ENCODE results near the gene NET1. TPM values are rescaled to one million over a fixed set of nuclear protein-coding genes. Genes with fewer than 3 reads are reported as not detected.

NET1 gene
- total and polyA plus RNA-seq, 7 experiments from 2014 or later, result 31.6 to 61.6 (median 47.9) TPM

DNA sequence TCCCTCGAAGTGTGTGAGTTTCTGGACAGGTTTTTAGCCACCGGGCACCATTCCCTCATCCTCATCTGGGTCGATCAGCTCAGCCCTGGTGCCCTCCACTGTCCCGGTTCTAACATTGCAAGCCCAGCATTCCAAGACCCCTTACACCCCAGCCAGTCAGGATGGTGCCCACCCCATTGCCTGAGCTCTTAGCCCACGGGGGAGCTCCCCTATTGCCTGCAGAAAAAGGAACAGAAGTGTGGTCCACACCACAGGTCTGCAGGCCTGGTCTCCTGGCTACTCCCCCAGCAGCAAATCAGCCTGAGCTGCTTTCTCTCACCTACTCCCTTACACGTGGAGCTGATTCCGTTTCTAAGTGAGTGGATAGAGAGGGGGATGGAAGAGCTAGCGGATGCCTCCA is 82.3 kb downstream of the NET1 start:
- Histone ChIP-seq H3K9me3 (ENCODE audit: control insufficient read depth in 2 of 3, low read length in 3 of 3) (no peaks in the 10 kb centered on the region), H3K27ac (ENCODE audit: low read depth, low read length) (no peak overlapping the region), H3K36me3 (ENCODE audit: control insufficient read depth in 2 of 3, insufficient read depth in 3 of 3, low read length in 3 of 3) (no peaks in the 10 kb centered on the region), H3K27me3 (ENCODE audit: control insufficient read depth in 2 of 2, insufficient read depth in 2 of 2, low read length in 2 of 2) (no peaks in the 10 kb centered on the region), H3K4me3 (ENCODE audit: low read length) (no peak overlapping the region), H3K4me1 (ENCODE audit: control insufficient read depth in 2 of 2, insufficient read depth in 2 of 2, low read length in 2 of 2) (no peaks in the 10 kb centered on the region)
- intact Hi-C loops (cut with micrococcal nuclease), result no loop called here
- POLR2A ChIA-PET, result interaction anchor here (1.4 kb wide), 1 partner anchor 10 kb away, joined by 3 read pairs; no protein-coding TSS in a partner anchor
- ATAC-seq, result no peak
- peaks cover 0 to 15% (median 4%) of the 10 kb centered on the region in 11 donors for H3K9me3 Mint-ChIP-seq
- CTCF ChIA-PET, result no interaction called here
- H3K36me3 Mint-ChIP-seq, result peaks cover 0 to 5% (median 0%) of the 10 kb centered on the region in 5 donors
- peaks cover 0 to 4% (median 0%) of the 10 kb centered on the region in 7 donors for H3K4me1 Mint-ChIP-seq
- no peak overlapping the region for H3K4me3 Mint-ChIP-seq
- H3K27ac Mint-ChIP-seq, result no peak overlapping the region
- DNase-seq, result no peak
- H3K27me3 Mint-ChIP-seq, result no peaks in the 10 kb centered on the region

GRCh38 chr10:5496261-5497250 is 84.2 kb downstream of the NET1 start:
- intact Hi-C loops (cut with micrococcal nuclease), result no loop called here
- Histone ChIP-seq H3K4me1 (ENCODE audit: control insufficient read depth in 2 of 2, insufficient read depth in 2 of 2, low read length in 2 of 2) (no peaks in the 10 kb centered on the region), H3K9me3 (ENCODE audit: control insufficient read depth in 2 of 3, low read length in 3 of 3) (no peaks in the 10 kb centered on the region), H3K27ac (ENCODE audit: low read depth, low read length) (no peak overlapping the region), H3K4me3 (ENCODE audit: low read length) (no peak overlapping the region), H3K36me3 (ENCODE audit: control insufficient read depth in 2 of 3, insufficient read depth in 3 of 3, low read length in 3 of 3) (no peaks in the 10 kb centered on the region), H3K27me3 (ENCODE audit: control insufficient read depth in 2 of 2, insufficient read depth in 2 of 2, low read length in 2 of 2) (no peaks in the 10 kb centered on the region)
- H3K4me1 Mint-ChIP-seq, result peaks cover 0 to 6% (median 0%) of the 10 kb centered on the region in 7 donors
- H3K4me3 Mint-ChIP-seq, result no peak overlapping the region
- ChIA-PET CTCF (no interaction called here), POLR2A (no interaction called here)
- H3K36me3 Mint-ChIP-seq, result peaks cover 0 to 5% (median 0%) of the 10 kb centered on the region in 5 donors
- ATAC-seq (no peak), DNase-seq (no peak)
- H3K27ac Mint-ChIP-seq, result peak overlapping the region in 1 of 9 donors; percentile 67
- H3K9me3 Mint-ChIP-seq, result peaks cover 0 to 14% (median 4%) of the 10 kb centered on the region in 11 donors
- peaks cover 0 to 5% (median 0%) of the 10 kb centered on the region in 5 donors for H3K27me3 Mint-ChIP-seq

DNA sequence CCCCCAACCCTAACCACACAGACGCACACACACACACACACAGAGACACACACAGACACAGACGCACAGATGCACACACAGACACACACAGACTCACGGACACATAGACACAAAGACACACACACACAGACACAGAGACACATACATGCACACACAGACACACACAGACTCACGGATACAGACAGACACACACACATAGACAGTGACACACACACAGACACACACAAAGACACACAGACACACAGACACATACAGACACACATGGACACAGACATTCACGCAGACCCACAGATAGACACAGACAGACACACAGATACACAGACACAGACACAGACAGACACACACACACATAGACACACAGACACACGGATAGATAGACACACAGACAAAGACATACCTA is 84.9 kb downstream of the NET1 start:
- no peaks in the 10 kb centered on the region for H3K36me3 ChIP-seq (ENCODE audit: control insufficient read depth in 2 of 3, insufficient read depth in 3 of 3, low read length in 3 of 3)
- POLR2A ChIA-PET, result no interaction called here
- no peaks in the 10 kb centered on the region for H3K9me3 ChIP-seq (ENCODE audit: control insufficient read depth in 2 of 3, low read length in 3 of 3)
- H3K27ac ChIP-seq (ENCODE audit: low read depth, low read length), result no peak overlapping the region
- no peaks in the 10 kb centered on the region for H3K27me3 ChIP-seq (ENCODE audit: control insufficient read depth in 2 of 2, insufficient read depth in 2 of 2, low read length in 2 of 2)
- peaks cover 0 to 7% (median 2%) of the 10 kb centered on the region in 11 donors for H3K9me3 Mint-ChIP-seq
- H3K4me3 ChIP-seq (ENCODE audit: low read length), result no peak overlapping the region
- H3K4me1 Mint-ChIP-seq, result peaks cover 0 to 6% (median 0%) of the 10 kb centered on the region in 7 donors
- no peak for DNase-seq
- ATAC-seq, result no peak
- CTCF ChIA-PET, result no interaction called here
- intact Hi-C loops (cut with micrococcal nuclease), result no loop called here
- no peaks in the 10 kb centered on the region for H3K4me1 ChIP-seq (ENCODE audit: control insufficient read depth in 2 of 2, insufficient read depth in 2 of 2, low read length in 2 of 2)
- H3K4me3 Mint-ChIP-seq, result no peak overlapping the region
- peaks cover 0 to 5% (median 0%) of the 10 kb centered on the region in 5 donors for H3K27me3 Mint-ChIP-seq
- no peak overlapping the region for H3K27ac Mint-ChIP-seq
- peaks cover 0 to 4% (median 0%) of the 10 kb centered on the region in 5 donors for H3K36me3 Mint-ChIP-seq

GRCh38 chr10:5497948-5498730 is 85.8 kb downstream of the NET1 start:
- DNase-seq, result no peak
- H3K4me3 Mint-ChIP-seq, result no peak overlapping the region
- no peak overlapping the region for H3K27ac Mint-ChIP-seq
- no peaks in the 10 kb centered on the region for H3K36me3 Mint-ChIP-seq
- H3K9me3 ChIP-seq (ENCODE audit: control insufficient read depth in 2 of 3, low read length in 3 of 3), result no peaks in the 10 kb centered on the region
- H3K4me3 ChIP-seq (ENCODE audit: low read length), result no peak overlapping the region
- H3K36me3 ChIP-seq (ENCODE audit: control insufficient read depth in 2 of 3, insufficient read depth in 3 of 3, low read length in 3 of 3), result no peaks in the 10 kb centered on the region
- no peaks in the 10 kb centered on the region for H3K4me1 ChIP-seq (ENCODE audit: control insufficient read depth in 2 of 2, insufficient read depth in 2 of 2, low read length in 2 of 2)
- peaks cover 0 to 10% (median 0%) of the 10 kb centered on the region in 5 donors for H3K27me3 Mint-ChIP-seq
- ChIA-PET CTCF (no interaction called here), POLR2A (no interaction called here)
- intact Hi-C loops (cut with micrococcal nuclease), result no loop called here
- ATAC-seq, result no peak
- peaks cover 0 to 6% (median 0%) of the 10 kb centered on the region in 7 donors for H3K4me1 Mint-ChIP-seq
- H3K9me3 Mint-ChIP-seq, result peaks cover 0 to 5% (median 0%) of the 10 kb centered on the region in 11 donors
- no peaks in the 10 kb centered on the region for H3K27me3 ChIP-seq (ENCODE audit: control insufficient read depth in 2 of 2, insufficient read depth in 2 of 2, low read length in 2 of 2)
- H3K27ac ChIP-seq (ENCODE audit: low read depth, low read length), result no peak overlapping the region

GRCh38 chr10:5498791-5499492 is 86.6 kb downstream of the NET1 start:
- no peaks in the 10 kb centered on the region for H3K9me3 ChIP-seq (ENCODE audit: control insufficient read depth in 2 of 3, low read length in 3 of 3)
- ChIA-PET POLR2A (interaction anchor here (0.6 kb wide), 1 partner anchor 65 kb away, joined by 3 read pairs; no protein-coding TSS in a partner anchor), CTCF (interaction anchor here (0.6 kb wide), 1 partner anchor 16 kb away, joined by 3 read pairs; no protein-coding TSS in a partner anchor)
- H3K27ac ChIP-seq (ENCODE audit: low read depth, low read length), result no peak overlapping the region
- H3K36me3 Mint-ChIP-seq, result no peaks in the 10 kb centered on the region
- H3K4me1 ChIP-seq (ENCODE audit: control insufficient read depth in 2 of 2, insufficient read depth in 2 of 2, low read length in 2 of 2), result no peaks in the 10 kb centered on the region
- H3K36me3 ChIP-seq (ENCODE audit: control insufficient read depth in 2 of 3, insufficient read depth in 3 of 3, low read length in 3 of 3), result no peaks in the 10 kb centered on the region
- DNase-seq (no peak), ATAC-seq (no peak)
- no peak overlapping the region for H3K27ac Mint-ChIP-seq
- H3K4me3 ChIP-seq (ENCODE audit: low read length), result no peak overlapping the region
- H3K4me1 Mint-ChIP-seq, result peaks cover 0 to 6% (median 0%) of the 10 kb centered on the region in 7 donors
- intact Hi-C loops (cut with micrococcal nuclease), result no loop called here
- no peaks in the 10 kb centered on the region for H3K27me3 ChIP-seq (ENCODE audit: control insufficient read depth in 2 of 2, insufficient read depth in 2 of 2, low read length in 2 of 2)
- peaks cover 0 to 10% (median 0%) of the 10 kb centered on the region in 5 donors for H3K27me3 Mint-ChIP-seq
- no peak overlapping the region for H3K4me3 Mint-ChIP-seq
- H3K9me3 Mint-ChIP-seq, result peaks cover 0 to 3% (median 0%) of the 10 kb centered on the region in 11 donors

DNA sequence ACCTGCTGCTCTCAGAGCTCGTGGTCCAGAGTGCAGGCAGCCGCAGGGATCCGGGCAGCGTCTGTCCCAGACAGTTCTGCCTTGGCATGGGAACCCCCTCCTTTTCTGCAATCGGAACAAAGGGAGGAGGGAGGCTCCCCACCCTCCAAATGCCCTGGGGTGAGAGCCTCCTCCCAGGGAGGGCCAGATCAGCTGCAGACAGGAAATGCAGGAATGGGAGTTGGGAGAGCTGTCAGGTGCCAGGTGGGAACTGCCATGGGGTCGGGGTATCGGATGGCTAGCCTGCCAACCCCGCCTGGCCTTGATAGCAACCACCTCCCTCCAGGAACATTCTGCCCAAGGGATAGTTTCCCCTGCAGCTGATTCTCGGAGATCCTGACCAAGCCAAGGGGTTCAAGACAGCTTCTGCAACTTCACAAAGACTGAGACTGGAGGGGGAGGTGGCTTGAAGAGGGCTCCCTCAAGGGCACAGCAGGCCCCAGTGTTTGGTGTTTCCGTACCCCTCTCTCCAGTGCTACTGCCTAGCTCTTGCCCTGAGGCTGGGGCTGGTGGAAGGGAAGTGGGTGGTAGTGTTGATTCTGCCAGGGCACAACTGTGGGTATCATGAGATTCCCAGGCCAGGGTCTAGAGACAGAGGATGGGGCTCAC is 87.3 kb downstream of the NET1 start, which contains the start of gene CALML5:
Gene CALML5 (minus strand): TSS at position 78 of the 648 bp plus-strand sequence. CDS start 132 bp downstream, outside the sequence.
- H3K9me3 Mint-ChIP-seq, result no peaks in the 10 kb centered on the region
- ChIA-PET CTCF (interaction anchor here (0.6 to 1.0 kb wide), 2 partner anchors 15 to 57 kb away, joined by 3 read pairs; no protein-coding TSS in a partner anchor), POLR2A (interaction anchor here (0.6 kb wide), 1 partner anchor 65 kb away, joined by 3 read pairs; no protein-coding TSS in a partner anchor)
- H3K4me3 Mint-ChIP-seq, result no peak within 1 kb of the TSS
- H3K4me1 Mint-ChIP-seq, result peaks cover 0 to 6% (median 0%) of the 10 kb centered on the region in 7 donors
- H3K36me3 ChIP-seq (ENCODE audit: control insufficient read depth in 2 of 3, insufficient read depth in 3 of 3, low read length in 3 of 3), result no peaks in the 10 kb centered on the region
- intact Hi-C loops (cut with micrococcal nuclease), result no loop called here
- no peak within 1 kb of the TSS for H3K27ac ChIP-seq (ENCODE audit: low read depth, low read length)
- H3K27me3 ChIP-seq (ENCODE audit: control insufficient read depth in 2 of 2, insufficient read depth in 2 of 2, low read length in 2 of 2), result no peaks in the 10 kb centered on the region
- H3K27ac Mint-ChIP-seq, result peak within 1 kb of the TSS in 2 of 9 donors; percentile 20 to 22
- peaks cover 0 to 10% (median 0%) of the 10 kb centered on the region in 5 donors for H3K27me3 Mint-ChIP-seq
- H3K9me3 ChIP-seq (ENCODE audit: control insufficient read depth in 2 of 3, low read length in 3 of 3), result no peaks in the 10 kb centered on the region
- DNase-seq, result no peak
- no peak within 1 kb of the TSS for H3K4me3 ChIP-seq (ENCODE audit: low read length)
- no peaks in the 10 kb centered on the region for H3K36me3 Mint-ChIP-seq
- no peaks in the 10 kb centered on the region for H3K4me1 ChIP-seq (ENCODE audit: control insufficient read depth in 2 of 2, insufficient read depth in 2 of 2, low read length in 2 of 2)
- ATAC-seq, result no peak
